GM21723 (cell line): ENCODE measurements around the gene NEK11.

ENCODE experiments used
- ATAC-seq: cut with Tn5 transposase; IDR thresholded peaks from one replicate; pipeline ENCODE4 v1.9.1; 2021; ENCODE audit warnings: mild to moderate bottlenecking, moderate library complexity; ENCODE audit not compliant: unreplicated experiment

The NEK11 gene

DNA sequence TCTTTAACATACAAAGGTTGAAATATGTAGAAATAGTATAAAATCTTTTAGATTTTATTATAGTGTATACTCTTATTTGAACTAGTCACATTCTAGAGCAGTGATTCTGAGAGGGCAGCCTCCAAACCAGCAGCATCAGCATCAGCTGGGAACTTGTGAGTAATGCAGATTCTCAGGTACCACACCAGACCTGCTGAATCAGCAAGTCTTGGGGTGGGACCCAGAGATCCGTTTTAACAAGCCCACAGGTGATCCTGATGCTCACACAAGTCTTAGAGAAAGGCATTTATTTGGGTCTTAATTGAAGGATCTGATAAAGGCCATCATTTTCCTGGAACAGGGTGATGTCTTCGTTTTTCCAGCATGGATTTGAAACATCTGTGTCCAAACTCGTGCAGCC lies 195.9 kb downstream of the NEK11 start:
- ATAC-seq, result no peak

- ATAC-seq, result no peak
Measured at GRCh38 chr3:131223373-131224289, 197.0 kb downstream of the NEK11 start.

GRCh38 chr3:131224886-131225550 lies 198.3 kb downstream of the NEK11 start:
- ATAC-seq, result no peak

GRCh38 chr3:131228522-131228921 lies 201.8 kb downstream of the NEK11 start:
- no peak for ATAC-seq

GRCh38 chr3:131231710-131232389 lies 205.2 kb downstream of the NEK11 start:
- no peak for ATAC-seq

DNA sequence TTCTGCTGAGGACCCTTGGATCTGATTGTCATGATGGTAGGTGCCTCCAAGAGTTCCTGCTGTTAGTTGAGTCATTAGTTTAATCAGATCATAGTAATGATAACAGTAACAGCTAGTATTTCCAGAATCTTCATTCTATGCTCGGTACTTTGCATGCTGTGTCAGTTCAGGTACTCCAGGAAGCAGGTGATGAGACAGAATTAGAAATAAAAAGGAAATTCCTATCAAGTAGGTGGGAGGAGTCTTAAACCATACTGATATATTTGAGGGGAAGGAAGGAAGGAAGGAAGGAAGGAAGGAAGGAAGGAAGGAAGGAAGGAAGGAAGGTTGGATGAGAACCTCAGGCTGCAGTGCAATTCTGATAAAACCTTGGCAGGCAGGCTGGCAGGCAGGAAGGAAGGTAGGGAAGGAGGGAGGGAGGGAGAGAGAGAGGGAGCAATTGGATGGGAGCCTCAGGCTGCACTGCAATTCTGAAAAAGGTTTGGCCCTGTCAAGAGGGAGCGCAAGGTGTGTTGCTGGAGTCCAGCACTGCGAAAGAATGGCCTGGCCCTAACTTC lies 206.1 kb downstream of the NEK11 start:
- no peak for ATAC-seq

GRCh38 chr3:131233900-131234668 lies 207.4 kb downstream of the NEK11 start:
- no peak for ATAC-seq

DNA sequence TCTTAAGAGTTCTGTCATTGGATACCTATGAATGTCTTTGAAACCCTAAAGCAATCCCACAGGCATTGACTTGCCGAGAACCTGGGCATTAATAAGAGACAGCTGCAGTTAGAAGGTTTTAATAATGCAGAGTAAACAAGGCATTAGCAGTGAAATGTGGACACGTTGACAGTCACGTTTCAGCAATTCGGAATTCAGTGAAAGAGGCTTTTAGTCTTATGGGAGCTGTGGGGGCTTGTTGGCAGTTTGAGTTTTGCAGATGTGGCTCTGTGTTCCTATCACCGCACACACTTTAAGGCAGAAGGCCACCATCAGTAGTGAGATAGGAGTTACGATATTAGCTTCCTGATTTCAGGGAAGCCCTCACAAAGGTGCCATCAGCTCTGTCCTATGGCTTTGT lies 209.7 kb downstream of the NEK11 start:
- no peak for ATAC-seq

DNA sequence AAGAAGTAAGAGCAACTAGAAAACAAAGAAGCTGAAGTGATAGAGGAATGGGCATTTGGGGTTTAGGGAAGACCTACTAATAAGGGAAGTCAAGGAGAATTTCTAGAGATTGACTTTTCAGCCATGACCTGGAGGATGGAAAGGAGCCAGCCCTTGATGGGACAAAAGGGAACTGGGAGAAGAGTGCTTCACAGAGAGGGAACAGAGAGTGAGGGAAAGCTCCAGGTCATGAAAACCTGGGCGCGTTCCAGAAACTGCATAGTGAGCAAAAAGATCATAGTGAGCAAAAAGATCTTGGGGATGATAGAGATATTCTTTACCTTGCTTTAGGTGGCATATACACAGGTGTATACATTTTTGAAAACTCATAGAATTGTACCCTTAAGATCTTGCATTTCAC lies 211.8 kb downstream of the NEK11 start:
- no peak for ATAC-seq

- no peak for ATAC-seq
Measured at GRCh38 chr3:131239267-131239666, 212.6 kb downstream of the NEK11 start.

DNA sequence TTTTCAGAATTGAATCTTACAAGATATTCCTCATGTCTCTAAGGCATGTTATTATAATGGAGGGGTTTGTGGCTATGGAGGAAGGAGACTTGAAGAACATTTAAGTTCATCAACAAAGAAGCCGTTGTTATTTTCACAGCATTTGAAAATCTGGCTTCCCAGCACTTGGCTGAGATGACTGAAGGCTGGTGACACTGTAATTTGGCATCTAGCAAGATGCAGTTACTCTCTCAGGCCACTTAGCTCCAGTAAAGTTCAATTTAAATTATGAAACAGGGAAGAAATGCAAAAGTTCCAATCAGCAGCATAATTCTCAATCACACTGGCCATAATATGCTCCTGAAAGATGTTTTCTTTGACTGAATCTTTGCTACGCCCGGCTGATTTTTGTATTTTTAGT lies 215.5 kb downstream of the NEK11 start:
- no peak for ATAC-seq

DNA sequence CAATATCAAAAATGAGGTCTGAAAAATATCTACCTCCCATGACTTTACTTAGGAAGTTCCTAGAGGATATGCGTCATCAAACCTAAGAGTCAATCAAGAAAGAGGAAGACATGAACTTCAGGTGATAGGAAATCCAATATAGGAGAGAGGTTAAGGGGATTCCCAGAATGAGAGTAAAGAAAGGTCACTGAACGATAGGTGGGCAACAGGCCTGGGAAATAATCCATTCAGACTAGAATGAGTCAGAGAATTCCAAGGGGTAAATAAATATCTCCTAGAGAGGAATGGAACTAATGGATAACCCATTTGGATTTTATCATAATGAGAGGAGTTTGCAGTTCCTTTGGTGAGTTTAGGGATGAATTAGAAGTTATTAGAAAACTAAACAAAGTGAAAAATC lies 223.8 kb downstream of the NEK11 start:
- no peak for ATAC-seq

GRCh38 chr3:131260525-131260924 lies 233.8 kb downstream of the NEK11 start:
- no peak for ATAC-seq

GRCh38 chr3:131261104-131261503 lies 234.4 kb downstream of the NEK11 start:
- no peak for ATAC-seq

DNA sequence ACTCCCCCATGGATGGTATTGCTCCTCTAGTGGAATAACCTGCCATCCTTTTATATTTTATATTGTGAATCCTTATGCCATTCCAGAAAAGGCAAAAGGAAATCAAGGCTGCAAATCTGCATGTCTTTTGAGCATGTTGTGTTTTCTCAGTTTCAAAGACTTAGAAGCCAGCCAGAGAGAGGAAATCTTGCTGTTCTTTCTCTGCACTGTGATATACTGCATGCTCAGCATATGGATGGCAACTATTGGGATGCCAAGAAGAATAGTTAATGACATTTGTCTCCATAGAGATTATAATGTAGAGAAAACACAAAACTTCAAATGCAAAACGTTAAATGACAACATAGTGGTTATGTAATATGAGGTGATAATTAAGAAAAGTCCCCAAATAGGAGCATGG lies 248.9 kb downstream of the NEK11 start:
- no peak for ATAC-seq

- ATAC-seq, result no peak
Measured at GRCh38 chr3:131277836-131278497, 251.3 kb downstream of the NEK11 start.

GRCh38 chr3:131279577-131279976 lies 252.9 kb downstream of the NEK11 start:
- ATAC-seq, result no peak

DNA sequence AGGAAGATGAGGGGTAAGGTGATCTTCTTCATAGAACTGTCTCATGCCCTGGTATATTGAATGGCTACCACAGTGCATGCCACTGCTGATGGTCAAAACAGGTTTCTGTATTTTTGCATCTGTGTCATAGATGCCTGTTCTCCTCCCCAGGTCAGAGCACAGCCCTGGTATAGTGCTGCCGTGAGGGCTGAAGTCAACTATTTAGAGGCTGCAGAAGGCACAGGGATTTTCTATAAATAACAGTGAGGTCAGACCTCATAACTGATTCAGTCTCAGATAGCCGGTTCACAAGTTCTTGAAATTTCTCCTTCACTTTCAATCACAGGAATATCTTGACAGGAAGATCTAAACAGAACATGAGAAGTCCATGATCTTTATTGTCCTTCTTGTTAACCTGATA lies 255.7 kb downstream of the NEK11 start:
- ATAC-seq, result no peak

- no peak for ATAC-seq
Measured at GRCh38 chr3:131282967-131283366, 256.3 kb downstream of the NEK11 start.

DNA sequence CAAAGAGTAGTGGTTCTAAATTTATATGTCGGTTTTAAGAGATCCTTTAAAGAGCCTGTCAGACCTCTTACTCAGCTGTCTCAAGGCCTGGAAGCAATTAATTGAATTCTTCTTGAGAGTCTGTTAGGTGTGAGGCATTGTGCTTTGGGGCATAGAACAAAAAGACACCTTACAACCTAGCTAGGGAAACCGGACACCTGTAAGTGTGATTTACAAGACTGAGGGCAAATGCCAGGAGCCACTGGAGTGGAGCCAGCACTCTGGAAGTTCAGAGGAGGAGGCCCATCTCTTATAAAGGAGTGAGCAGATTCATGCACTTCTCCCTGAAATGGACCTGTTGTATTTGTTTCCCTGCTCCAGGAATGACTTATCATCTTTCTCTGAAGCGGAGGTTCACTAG lies 257.2 kb downstream of the NEK11 start:
- no peak for ATAC-seq
